Body of pancreas (tissue), 4 donors: Measurements from ENCODE around the gene PXDC1. TPM values are rescaled to one million over a fixed set of nuclear protein-coding genes. Genes with fewer than 3 reads are reported as not detected.

Experiments
- ATAC-seq: fragments of 150-250 bp; one replicate; pipeline ENCODE4 v1.9.1; 2016
- DNase-seq, 4 donors: peaks; one replicate each; pipeline ENCODE4 v3.0.0-alpha.2; 2019
- H3K27ac ChIP-seq, 4 donors: fragments of 200-600 bp; sonication (generic); 1 replicate in 3 of 4; 2 replicates in 1 of 4; pipeline versions ENCODE4 v1.5.1 to v1.6.1; 2016 to 2019; ENCODE audit warnings: mild to moderate bottlenecking in 1 of 4, mixed read lengths in 1 of 4, moderate library complexity in 1 of 4
- H3K27me3 ChIP-seq, 2 donors: fragments of 200-600 bp; sonication (generic); one replicate each; pipeline ENCODE4 v1.6.0; 2016; ENCODE audit warnings: mild to moderate bottlenecking in 1 of 2
- H3K36me3 ChIP-seq, 2 donors: fragments of 200-600 bp; sonication (generic); replicated peaks in 1 of 2; 2 replicates each; pipeline ENCODE4 v1.5.1; 2016; ENCODE audit warnings: low read depth in 2 of 2; ENCODE audit not compliant: insufficient read depth in 1 of 2
- H3K4me1 ChIP-seq: fragments of 200-600 bp; sonication (generic); one replicate; pipeline ENCODE4 v1.6.0; 2016
- H3K4me3 ChIP-seq, 2 donors: fragments of 200-600 bp; sonication (generic); 1 replicate in 1 of 2; 2 replicates in 1 of 2; pipeline ENCODE4 v1.5.1; 2016 to 2019
- H3K9me3 ChIP-seq, 3 donors: fragments of 200-600 bp; sonication (generic); 1 replicate in 2 of 3; 2 replicates in 1 of 3; pipeline ENCODE4 v1.5.1; 2016
- POLR2A ChIP-seq, 3 donors: fragments of 450-650 bp; IDR thresholded peaks; one replicate each; pipeline ENCODE4 v1.6.1; 2016; ENCODE audit warnings: antibody characterized with exemption in 3 of 3, mild to moderate bottlenecking in 2 of 3
- WGBS, 2 donors: methylation state at CpG; one replicate each; pipeline ENCODE4 v1.1.5; 2017; 5-methylcytosine and 5-hydroxymethylcytosine counted together
- intact Hi-C: fragments of 100-400 bp; cut with DNase I; formaldehyde crosslinking; loops from one replicate; pipeline ENCODE4 v1.15.1; 2023
- total RNA-seq, 2 donors: library from RNA; depleted of rRNA; stranded (reverse); fragments of >200 nt; gene quantifications; one replicate each; pipeline ENCODE4 v1.1.0, GENCODE V29; 2016
- TF ChIP-seq, protein P1 (sequence below), 7 experiments: fragments of 450-650 bp in 4 of 7; fragments of 200-600 bp in 3 of 7; sonication (generic) in 3 of 7; IDR thresholded peaks; one replicate each; pipeline ENCODE4 v1.5.1; 2016 to 2019; ENCODE audit warnings: antibody characterized with exemption in 7 of 7

Gene PXDC1
- total RNA-seq, 2 donors from 2014 or later = 30.9 to 35.6 TPM

DNA sequence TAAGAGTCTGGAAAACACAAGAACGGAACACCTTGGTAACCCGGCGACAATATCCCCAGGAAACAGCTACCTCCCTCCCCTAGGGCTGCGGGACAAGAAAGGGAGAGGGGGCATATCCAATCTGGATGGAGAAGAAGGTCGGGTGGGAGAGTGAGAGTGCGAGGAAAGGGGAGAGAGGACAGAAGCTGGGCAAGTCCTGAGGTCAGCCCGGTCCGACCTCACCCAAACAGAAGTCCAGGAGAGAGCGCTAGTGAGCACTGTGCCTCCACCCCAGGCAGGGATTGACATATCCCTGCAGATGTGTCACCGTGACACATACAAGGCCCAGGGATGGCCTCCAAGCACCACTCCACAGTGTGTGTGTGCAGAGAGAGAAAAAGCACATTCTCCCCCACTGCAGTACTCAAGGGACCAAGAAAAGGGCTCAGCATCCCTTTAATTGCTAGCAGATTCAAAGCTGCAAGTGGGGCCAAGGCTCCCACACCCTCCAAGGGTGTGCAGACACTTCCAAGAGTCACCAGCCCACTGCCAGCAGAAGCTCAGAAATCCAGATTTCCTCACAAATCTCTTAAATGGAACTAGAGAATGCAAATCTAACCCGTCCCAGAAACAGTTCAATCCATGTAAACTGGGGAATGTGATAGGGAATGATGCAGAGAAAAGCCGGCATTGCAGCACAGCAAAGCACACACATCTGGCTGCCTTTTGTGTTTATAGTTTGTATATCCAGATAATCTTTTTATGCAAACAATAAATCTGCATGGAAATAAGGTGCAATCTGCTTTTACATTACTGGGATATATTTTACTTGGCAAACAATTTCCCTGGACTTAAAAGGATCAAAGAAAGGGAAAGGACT is 3.1 kb downstream of the PXDC1 start:
- no peak for ATAC-seq
- intact Hi-C loops = loop anchor here (5.0 kb wide), 2 partner anchors 139 to 184 kb away; no protein-coding TSS in a partner anchor
- Histone ChIP-seq H3K27me3 (no peaks in the 10 kb centered on the region), H3K27ac (peak overlapping the region in 3 of 4 donors; percentile 22 to 94 (median 88)), H3K4me3 (no peak overlapping the region), H3K9me3 (no peaks in the 10 kb centered on the region), H3K36me3 (no peaks in the 10 kb centered on the region), H3K4me1 (peaks cover 44% of the 10 kb centered on the region)
- peak; percentile 64 to 68 (median 66) for DNase-seq
- TF ChIP-seq, protein P1, sequence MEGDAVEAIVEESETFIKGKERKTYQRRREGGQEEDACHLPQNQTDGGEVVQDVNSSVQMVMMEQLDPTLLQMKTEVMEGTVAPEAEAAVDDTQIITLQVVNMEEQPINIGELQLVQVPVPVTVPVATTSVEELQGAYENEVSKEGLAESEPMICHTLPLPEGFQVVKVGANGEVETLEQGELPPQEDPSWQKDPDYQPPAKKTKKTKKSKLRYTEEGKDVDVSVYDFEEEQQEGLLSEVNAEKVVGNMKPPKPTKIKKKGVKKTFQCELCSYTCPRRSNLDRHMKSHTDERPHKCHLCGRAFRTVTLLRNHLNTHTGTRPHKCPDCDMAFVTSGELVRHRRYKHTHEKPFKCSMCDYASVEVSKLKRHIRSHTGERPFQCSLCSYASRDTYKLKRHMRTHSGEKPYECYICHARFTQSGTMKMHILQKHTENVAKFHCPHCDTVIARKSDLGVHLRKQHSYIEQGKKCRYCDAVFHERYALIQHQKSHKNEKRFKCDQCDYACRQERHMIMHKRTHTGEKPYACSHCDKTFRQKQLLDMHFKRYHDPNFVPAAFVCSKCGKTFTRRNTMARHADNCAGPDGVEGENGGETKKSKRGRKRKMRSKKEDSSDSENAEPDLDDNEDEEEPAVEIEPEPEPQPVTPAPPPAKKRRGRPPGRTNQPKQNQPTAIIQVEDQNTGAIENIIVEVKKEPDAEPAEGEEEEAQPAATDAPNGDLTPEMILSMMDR (IDR thresholded peaks at IDR 0.05) = peak; percentile 12 to 58 (median 51)
- no peak for TF ChIP-seq POLR2A (IDR thresholded peaks at IDR 0.05)
- 53 to 57% methylated on average over 12 of the region's 12 CpGs for WGBS, 2 donors

DNA sequence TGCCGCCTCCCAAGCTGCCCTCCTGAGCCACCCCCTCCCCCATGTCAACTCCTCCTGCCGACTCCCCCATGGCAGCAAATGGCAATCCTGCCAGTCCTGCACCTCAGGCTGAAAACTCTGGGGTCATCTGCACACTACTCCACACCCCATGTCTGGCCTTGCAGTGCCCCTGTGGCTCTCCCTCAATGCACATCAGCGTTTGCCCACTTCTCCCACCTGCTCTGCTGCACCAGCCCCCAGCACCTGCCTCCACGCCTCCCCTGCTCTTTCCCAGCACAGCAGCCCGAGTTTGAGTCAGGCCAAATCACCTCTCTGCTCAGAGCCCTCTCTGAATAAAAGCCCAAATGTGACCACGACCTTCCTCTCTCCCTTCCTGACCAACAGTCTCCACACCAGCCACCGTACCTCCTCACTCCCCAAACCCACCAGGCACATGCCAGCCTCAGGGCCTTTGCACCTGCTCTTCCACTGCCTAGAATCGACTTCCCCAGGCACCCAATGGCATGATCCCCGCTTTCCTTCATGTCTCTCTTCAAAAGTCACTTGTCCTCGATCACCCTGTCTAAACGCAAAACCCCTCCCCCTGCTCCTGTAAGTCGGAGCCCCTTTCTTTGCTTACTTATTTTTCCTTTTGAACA is 4.3 kb downstream of the PXDC1 start:
- H3K4me3 ChIP-seq = no peak overlapping the region

DNA sequence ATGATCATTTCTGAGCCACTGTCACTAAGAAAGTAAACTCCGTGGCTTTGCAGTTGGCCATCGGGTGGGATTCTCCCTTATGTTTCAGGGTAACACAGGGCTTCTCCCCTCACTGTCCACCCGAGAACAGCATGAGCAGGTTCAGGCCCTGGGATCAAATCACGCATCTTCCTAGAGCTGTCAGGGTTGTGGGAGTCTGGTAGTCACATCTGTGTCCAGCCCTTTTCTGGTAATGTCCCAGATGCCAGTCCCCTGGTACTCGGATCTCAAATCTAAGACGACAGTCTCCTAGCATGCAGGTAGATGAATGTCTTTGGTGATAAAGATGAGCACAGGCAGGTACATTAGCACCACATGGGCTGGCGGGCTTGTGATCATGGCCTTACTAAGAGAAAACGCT is 4.8 kb downstream of the PXDC1 start:
- Histone ChIP-seq H3K36me3 (no peaks in the 10 kb centered on the region), H3K4me3 (no peak overlapping the region), H3K9me3 (no peaks in the 10 kb centered on the region), H3K27me3 (no peaks in the 10 kb centered on the region), H3K4me1 (peaks cover 53% of the 10 kb centered on the region), H3K27ac (no peak overlapping the region)
- DNase-seq (no peak), ATAC-seq (no peak)
- TF ChIP-seq POLR2A (IDR thresholded peaks at IDR 0.05) = no peak
- TF ChIP-seq, protein P1 (IDR thresholded peaks at IDR 0.05) = no peak
- WGBS, 2 donors = 89 to 96% methylated on average over 8 of the region's 8 CpGs
- intact Hi-C loops = loop anchor here (5.0 kb wide), 2 partner anchors 141 to 186 kb away; no protein-coding TSS in a partner anchor

More for the DNA sequence above, 4.3 kb downstream of the PXDC1 start:
- Histone ChIP-seq H3K27ac (no peak overlapping the region), H3K9me3 (no peaks in the 10 kb centered on the region), H3K36me3 (no peaks in the 10 kb centered on the region), H3K27me3 (no peaks in the 10 kb centered on the region), H3K4me1 (peaks cover 52% of the 10 kb centered on the region)
- TF ChIP-seq, protein P1 (IDR thresholded peaks at IDR 0.05) = no peak
- no peak for TF ChIP-seq POLR2A (IDR thresholded peaks at IDR 0.05)
- 92 to 93% methylated on average over 12 of the region's 12 CpGs for WGBS, 2 donors
- ATAC-seq = no peak
- intact Hi-C loops = loop anchor here (5.0 kb wide), 2 partner anchors 140 to 185 kb away; no protein-coding TSS in a partner anchor
- no peak for DNase-seq

DNA sequence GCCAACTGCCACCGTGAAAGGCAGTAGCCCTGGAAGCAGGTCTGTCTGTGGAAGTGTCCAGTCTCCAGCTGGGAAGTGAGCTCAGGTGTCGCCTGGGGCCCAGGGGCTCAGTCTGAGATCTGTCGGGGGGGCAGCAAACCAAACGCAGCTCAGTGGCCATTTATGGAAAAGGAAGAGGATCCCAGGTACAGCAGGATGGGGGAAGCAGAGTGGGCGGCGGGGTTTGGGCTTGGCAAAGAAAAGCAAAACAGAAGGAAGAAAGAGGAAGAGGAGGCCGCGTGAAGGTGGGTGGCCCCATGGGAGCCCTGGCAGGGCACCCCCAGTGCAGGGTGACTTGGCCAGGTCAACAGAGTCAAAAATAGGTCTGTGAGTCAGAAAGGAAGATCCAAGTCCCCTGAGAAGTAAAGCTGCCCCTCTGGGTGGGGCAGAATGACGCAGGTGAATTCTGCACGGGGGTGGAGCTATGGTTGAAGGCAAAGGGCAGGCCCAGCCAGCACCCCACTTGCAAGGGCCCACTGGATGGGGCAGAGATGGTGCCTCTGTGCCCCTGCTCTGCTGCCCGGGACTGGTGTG is 5.3 kb downstream of the PXDC1 start:
- intact Hi-C loops = loop anchor here (5.0 kb wide), 2 partner anchors 141 to 186 kb away; no protein-coding TSS in a partner anchor
- DNase-seq = no peak
- no peak for TF ChIP-seq POLR2A (IDR thresholded peaks at IDR 0.05)
- TF ChIP-seq, protein P1 (IDR thresholded peaks at IDR 0.05) = no peak
- 77 to 79% methylated on average over 11 of the region's 11 CpGs for whole genome bisulfite sequencing, 2 donors
- Histone ChIP-seq H3K27me3 (no peaks in the 10 kb centered on the region), H3K4me1 (peaks cover 48% of the 10 kb centered on the region), H3K27ac (no peak overlapping the region), H3K36me3 (no peaks in the 10 kb centered on the region), H3K9me3 (no peaks in the 10 kb centered on the region), H3K4me3 (no peak overlapping the region)
- no peak for ATAC-seq
